Uterus (tissue), 4 donors: ENCODE data around the gene C3orf70. TPM values are rescaled to one million over a fixed set of nuclear protein-coding genes. Genes with fewer than 3 reads are reported as not detected.

Experiments used
- DNase-seq, 2 donors: peaks; one replicate each; pipeline ENCODE4 v3.0.0-alpha.2; 2019 to 2020
- H3K27ac ChIP-seq, 2 donors: fragments of 200-600 bp; sonication (generic); 1 replicate in 1 of 2; 2 replicates in 1 of 2; pipeline ENCODE4 v1.5.1; 2016 to 2018
- H3K27me3 ChIP-seq, 2 donors: fragments of 200-600 bp; sonication (generic); one replicate each; pipeline ENCODE4 v1.5.1; 2018 to 2019; ENCODE audit warnings: control low read depth in 1 of 2
- H3K36me3 ChIP-seq, 2 donors: fragments of 200-600 bp; sonication (generic); one replicate each; pipeline ENCODE4 v1.5.1; 2019; ENCODE audit warnings: control low read depth in 1 of 2
- H3K4me1 ChIP-seq, 2 donors: fragments of 200-600 bp; sonication (generic); one replicate each; pipeline ENCODE4 v1.5.1; 2018 to 2019; ENCODE audit warnings: control low read depth in 1 of 2
- H3K4me3 ChIP-seq, 2 donors: fragments of 200-600 bp; sonication (generic); 1 replicate in 1 of 2; 2 replicates in 1 of 2; pipeline ENCODE4 v1.5.1; 2018 to 2019; ENCODE audit warnings: mild to moderate bottlenecking in 1 of 2
- H3K9me3 ChIP-seq, 2 donors: fragments of 200-600 bp; sonication (generic); one replicate each; pipeline ENCODE4 v1.5.1; 2019; ENCODE audit warnings: control low read depth in 1 of 2
- POLR2A ChIP-seq, 2 donors: fragments of 450-650 bp; IDR thresholded peaks; one replicate each; pipeline ENCODE4 v1.6.1; 2016; ENCODE audit warnings: antibody characterized with exemption in 2 of 2, mild to moderate bottlenecking in 1 of 2, moderate library complexity in 1 of 2
- intact Hi-C: fragments of 100-400 bp; cut with DNase I; formaldehyde crosslinking; loops from one replicate; pipeline ENCODE4 v1.15.1; 2023; ENCODE audit warnings: low total_unique reads
- total RNA-seq, 4 donors: library from RNA; depleted of rRNA in 3 of 4; stranded (reverse); fragments of >200 nt in 3 of 4; gene quantifications; one replicate each; pipeline versions ENCODE4 v1.1.0 to v1.2.4, GENCODE V29; 2014 to 2023
- TF ChIP-seq, protein P1 (sequence below), 4 experiments: fragments of 200-600 bp in 2 of 4; fragments of 450-650 bp in 2 of 4; sonication (generic) in 2 of 4; IDR thresholded peaks; one replicate each; pipeline ENCODE4 v1.5.1; 2016 to 2019; ENCODE audit warnings: antibody characterized with exemption in 4 of 4, mild to moderate bottlenecking in 2 of 4, moderate library complexity in 1 of 4
- donor health status: DM: yes; HTN: yes; CAD: no.

C3orf70 gene
- total RNA-seq, 4 donors from 2014 or later: 4.4 to 24.4 (median 16.9) TPM

DNA sequence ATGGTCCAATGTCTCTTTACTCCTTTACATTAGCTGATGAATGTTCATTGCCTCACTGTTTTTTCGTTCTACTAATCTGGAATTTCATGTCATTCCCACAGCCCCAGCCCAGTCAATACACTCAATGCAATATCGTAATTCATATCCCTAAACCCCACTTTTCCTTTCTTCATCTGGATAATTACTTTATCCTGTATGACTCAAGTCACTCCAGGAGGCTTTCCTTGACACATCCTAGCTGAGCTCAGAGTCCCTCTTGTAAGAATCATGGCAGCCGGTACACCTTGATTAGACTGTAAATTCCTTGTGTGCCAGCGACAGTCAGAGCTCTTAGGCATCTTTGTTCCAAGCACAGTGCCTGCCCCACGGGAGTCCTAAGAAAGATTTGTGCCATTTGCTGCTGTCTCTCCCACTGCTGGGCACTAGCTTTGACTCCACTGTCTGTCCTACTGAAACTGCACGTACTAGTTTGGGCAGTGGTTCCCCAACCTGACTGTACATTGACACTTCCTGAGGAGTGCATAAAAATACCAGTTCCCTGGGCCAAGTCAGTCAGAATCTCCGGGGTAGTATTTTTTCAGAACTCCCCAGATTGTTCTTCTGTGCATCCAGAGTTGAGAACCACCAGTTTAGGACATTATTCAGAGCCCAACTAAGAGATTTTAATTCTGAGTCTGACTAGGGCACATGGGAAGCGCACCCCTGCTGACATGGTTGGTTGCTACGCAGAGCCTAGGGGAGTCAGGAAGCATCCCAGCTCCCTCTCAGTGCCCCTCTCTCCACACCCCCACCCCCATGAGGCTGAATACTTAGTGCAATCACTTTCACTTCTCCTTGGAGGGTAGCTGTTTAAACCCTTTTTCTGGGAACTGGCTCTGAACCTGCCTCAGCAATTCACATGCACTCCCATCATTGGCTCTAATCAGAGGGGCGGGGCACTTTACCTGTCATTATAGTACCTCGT, 19.5 kb upstream of the C3orf70 start:
- intact Hi-C loops: no loop called here
- no peak for TF ChIP-seq POLR2A (IDR thresholded peaks at IDR 0.05)
- TF ChIP-seq, protein P1, sequence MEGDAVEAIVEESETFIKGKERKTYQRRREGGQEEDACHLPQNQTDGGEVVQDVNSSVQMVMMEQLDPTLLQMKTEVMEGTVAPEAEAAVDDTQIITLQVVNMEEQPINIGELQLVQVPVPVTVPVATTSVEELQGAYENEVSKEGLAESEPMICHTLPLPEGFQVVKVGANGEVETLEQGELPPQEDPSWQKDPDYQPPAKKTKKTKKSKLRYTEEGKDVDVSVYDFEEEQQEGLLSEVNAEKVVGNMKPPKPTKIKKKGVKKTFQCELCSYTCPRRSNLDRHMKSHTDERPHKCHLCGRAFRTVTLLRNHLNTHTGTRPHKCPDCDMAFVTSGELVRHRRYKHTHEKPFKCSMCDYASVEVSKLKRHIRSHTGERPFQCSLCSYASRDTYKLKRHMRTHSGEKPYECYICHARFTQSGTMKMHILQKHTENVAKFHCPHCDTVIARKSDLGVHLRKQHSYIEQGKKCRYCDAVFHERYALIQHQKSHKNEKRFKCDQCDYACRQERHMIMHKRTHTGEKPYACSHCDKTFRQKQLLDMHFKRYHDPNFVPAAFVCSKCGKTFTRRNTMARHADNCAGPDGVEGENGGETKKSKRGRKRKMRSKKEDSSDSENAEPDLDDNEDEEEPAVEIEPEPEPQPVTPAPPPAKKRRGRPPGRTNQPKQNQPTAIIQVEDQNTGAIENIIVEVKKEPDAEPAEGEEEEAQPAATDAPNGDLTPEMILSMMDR (IDR thresholded peaks at IDR 0.05): no peak
- no peak for DNase-seq
- Histone ChIP-seq H3K27me3 (no peaks in the 10 kb centered on the region), H3K36me3 (no peaks in the 10 kb centered on the region), H3K27ac (no peak overlapping the region), H3K4me3 (no peak overlapping the region), H3K4me1 (no peaks in the 10 kb centered on the region), H3K9me3 (no peaks in the 10 kb centered on the region)

DNA sequence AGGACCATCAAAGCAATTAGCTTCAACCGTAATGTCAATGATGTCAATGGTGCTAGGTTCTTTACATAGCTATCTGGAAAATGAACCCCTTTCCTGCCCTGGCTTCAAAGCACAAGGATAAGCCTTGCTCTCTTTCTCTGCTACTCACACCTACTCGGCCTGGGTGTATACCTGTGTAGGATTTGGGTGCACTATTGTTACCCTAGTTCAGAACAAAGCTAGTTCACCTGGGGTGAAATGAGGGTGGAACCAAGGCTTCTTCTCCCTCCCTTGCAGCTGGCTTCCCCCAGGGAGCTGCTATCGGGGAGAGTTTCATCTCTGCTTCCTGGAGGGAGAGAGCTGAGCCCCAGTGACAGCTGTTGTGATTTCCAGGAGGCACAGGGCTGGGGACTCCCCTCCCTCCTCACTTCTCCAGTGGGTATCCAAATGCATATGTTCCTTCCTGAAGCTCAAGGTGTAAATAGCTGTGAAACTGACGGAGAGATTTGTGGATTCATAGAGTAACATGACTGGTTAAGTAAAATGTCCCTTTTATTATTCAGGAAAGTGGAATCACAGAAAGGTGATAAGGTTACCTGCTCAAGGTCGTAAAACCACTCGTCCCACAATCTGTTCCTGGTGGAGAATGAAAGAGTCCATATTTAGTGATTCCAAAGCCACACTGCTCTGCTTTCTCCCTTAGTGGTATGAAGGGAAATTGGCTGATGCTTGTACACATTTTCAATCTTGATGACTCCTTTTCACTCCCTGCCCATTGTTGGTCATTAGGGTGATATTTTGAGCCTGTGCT, 11.8 kb upstream of the C3orf70 start:
- H3K27me3 ChIP-seq: no peaks in the 10 kb centered on the region
- no peaks in the 10 kb centered on the region for H3K9me3 ChIP-seq
- TF ChIP-seq, protein P1 (IDR thresholded peaks at IDR 0.05): no peak
- TF ChIP-seq POLR2A (IDR thresholded peaks at IDR 0.05): no peak
- intact Hi-C loops: no loop called here
- DNase-seq: no peak
- no peaks in the 10 kb centered on the region for H3K36me3 ChIP-seq
- no peak overlapping the region for H3K4me3 ChIP-seq
- H3K27ac ChIP-seq: no peak overlapping the region
- no peaks in the 10 kb centered on the region for H3K4me1 ChIP-seq

DNA sequence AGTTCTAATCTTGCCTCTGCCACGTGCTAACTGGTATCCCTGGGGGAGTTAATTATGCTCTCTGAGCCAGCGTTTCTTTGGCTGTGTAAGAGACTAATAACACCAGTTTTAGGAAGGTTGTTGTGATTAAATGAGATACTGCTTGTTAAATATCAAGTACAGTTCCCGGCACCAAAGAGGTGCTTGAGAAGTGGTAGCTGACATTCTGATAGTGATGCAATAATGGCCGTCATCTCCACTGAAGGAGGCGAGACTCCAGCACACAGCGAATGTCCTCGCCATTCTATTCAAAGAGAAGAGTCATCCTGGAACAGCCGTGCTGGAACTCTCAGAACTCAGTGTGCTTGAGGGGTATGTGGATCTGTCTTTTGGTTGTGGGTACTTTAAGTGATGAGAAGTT, 9.8 kb upstream of the C3orf70 start:
- Histone ChIP-seq H3K27me3 (no peaks in the 10 kb centered on the region), H3K27ac (no peak overlapping the region), H3K9me3 (no peaks in the 10 kb centered on the region), H3K4me3 (no peak overlapping the region), H3K36me3 (no peaks in the 10 kb centered on the region), H3K4me1 (no peaks in the 10 kb centered on the region)
- intact Hi-C loops: no loop called here
- no peak for DNase-seq
- TF ChIP-seq POLR2A (IDR thresholded peaks at IDR 0.05): no peak

DNA sequence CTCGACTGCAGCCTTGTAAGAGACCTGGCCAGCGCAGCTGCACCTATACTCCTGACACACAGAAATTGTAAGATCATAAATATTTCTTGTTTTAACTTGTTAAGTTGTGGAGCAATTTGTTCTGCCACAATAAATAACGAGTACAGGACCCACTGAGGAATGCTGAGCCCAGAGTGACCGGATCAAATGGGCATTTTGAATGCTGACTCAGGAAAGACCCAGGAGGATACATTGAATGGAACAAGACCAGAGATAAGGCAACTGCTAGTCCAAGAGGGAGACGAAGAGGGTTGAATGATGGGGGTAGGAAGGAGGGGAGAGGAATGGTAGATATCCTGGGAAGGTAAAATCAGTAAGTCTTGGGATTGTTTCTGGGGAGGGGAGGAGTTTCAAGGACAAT, 8.9 kb upstream of the C3orf70 start:
- intact Hi-C loops: no loop called here
- H3K4me1 ChIP-seq: no peaks in the 10 kb centered on the region
- H3K36me3 ChIP-seq: no peaks in the 10 kb centered on the region
- no peak overlapping the region for H3K4me3 ChIP-seq
- H3K9me3 ChIP-seq: no peaks in the 10 kb centered on the region
- no peak for TF ChIP-seq POLR2A (IDR thresholded peaks at IDR 0.05)
- TF ChIP-seq, protein P1 (IDR thresholded peaks at IDR 0.05): no peak
- no peak for DNase-seq
- H3K27ac ChIP-seq: no peak overlapping the region
- H3K27me3 ChIP-seq: no peaks in the 10 kb centered on the region

DNA sequence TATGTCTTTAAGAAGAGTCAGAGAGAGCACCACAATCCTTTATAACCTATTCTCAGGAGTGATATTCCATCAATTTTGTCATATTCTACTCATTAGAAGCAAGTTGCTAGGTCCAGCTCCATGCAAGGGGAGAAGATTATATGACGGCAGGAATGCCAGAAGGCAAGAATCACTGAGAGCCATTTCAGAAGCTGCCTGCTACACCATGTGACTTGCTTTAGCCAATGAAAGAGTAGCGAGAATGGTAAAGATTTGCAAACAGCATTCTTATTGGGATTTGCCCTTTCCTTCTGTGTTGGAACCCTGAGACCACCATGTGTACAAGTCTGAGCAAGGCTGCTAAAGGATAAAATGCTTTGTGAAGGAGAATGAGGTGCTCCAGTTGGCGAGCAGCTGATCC, 4.5 kb upstream of the C3orf70 start:
- Histone ChIP-seq H3K4me3 (no peak overlapping the region), H3K9me3 (no peaks in the 10 kb centered on the region), H3K4me1 (no peaks in the 10 kb centered on the region), H3K36me3 (no peaks in the 10 kb centered on the region), H3K27ac (no peak overlapping the region), H3K27me3 (no peaks in the 10 kb centered on the region)
- intact Hi-C loops: no loop called here
- no peak for DNase-seq
- TF ChIP-seq, protein P1 (IDR thresholded peaks at IDR 0.05): no peak
- no peak for TF ChIP-seq POLR2A (IDR thresholded peaks at IDR 0.05)
